ENCODE results near the gene DDIT4. TPM values are rescaled to one million over a fixed set of nuclear protein-coding genes. Genes with fewer than 3 reads are reported as not detected.

DDIT4 gene
- total and polyA plus RNA-seq, 2 of the 4 experiments (the other 2 are of a cell fraction) = 59.6 to 108 TPM

GRCh38 chr10:72318418-72319262 is 44.9 kb downstream of the DDIT4 start:
- 64% methylated on average over 4 of the region's 10 CpGs; no CpG with 5 or more reads in 1 of the 2 experiments for WGBS, 2 experiments (ENCODE audit: extremely low coverage in 2 of 2, insufficient read length in 1 of 2)
- H2AK9ac ChIP-seq (replicated peaks; ENCODE audit: low read depth, low read length, poor library complexity) = peak overlapping the region; percentile 83
- no peaks in the 10 kb centered on the region for H3K9me3 ChIP-seq (ENCODE audit: control insufficient read depth, insufficient read depth, low read length)
- H3K14ac ChIP-seq (replicated peaks; ENCODE audit: low read depth, low read length) = peak overlapping the region; percentile 97
- peak overlapping the region; percentile 92 for H4K5ac ChIP-seq (ENCODE audit: low read depth, low read length)
- CTCF ChIA-PET = interaction anchor here (0.5 kb wide), 1 partner anchor 151 kb away, joined by 3 read pairs; no protein-coding TSS in a partner anchor
- H4K8ac ChIP-seq (ENCODE audit: low read depth in 2 of 2, low read length in 2 of 2) = peak overlapping the region; percentile 86 to 97
- peak overlapping the region; percentile 96 for H2BK120ac ChIP-seq (ENCODE audit: low read depth, low read length)
- H3K4me2 ChIP-seq (ENCODE audit: low read depth, low read length) = peak overlapping the region; percentile 72
- H3K4me3 ChIP-seq (ENCODE audit: insufficient read depth, low read depth, low read length) = no peak overlapping the region
- ATAC-seq (ENCODE audit: low read depth) = no peak
- H3K27me3 ChIP-seq (ENCODE audit: control insufficient read depth, insufficient read depth, low read length) = no peaks in the 10 kb centered on the region
- no peak for DNase-seq
- H2AK5ac ChIP-seq (ENCODE audit: low read depth, low read length) = peak overlapping the region; percentile 86
- intact Hi-C loops (cut with micrococcal nuclease) = no loop called here
- peaks cover 20% of the 10 kb centered on the region for H3K9me1 ChIP-seq (ENCODE audit: insufficient read depth, low read length)
- peaks cover 0 to 22% of the 10 kb centered on the region in 2 experiments; a peak in 2 of 4 replicates for H3K79me1 ChIP-seq (ENCODE audit: low read depth in 1 of 2, low read length in 2 of 2)
- peak overlapping the region; percentile 90 for H3K23ac ChIP-seq (ENCODE audit: low read depth, low read length)
- peaks cover 41% of the 10 kb centered on the region for H3K4me1 ChIP-seq (ENCODE audit: control insufficient read depth, insufficient read depth, low read length)
- H4K91ac ChIP-seq (ENCODE audit: insufficient read depth, low read depth, low read length) = peak overlapping the region; percentile 90
- H3K4ac ChIP-seq (ENCODE audit: low read depth, low read length) = peak overlapping the region; percentile 99
- peak overlapping the region; percentile 95 for H2BK20ac ChIP-seq (ENCODE audit: low read depth, low read length)
- dilution Hi-C loops (cut with HindIII; ENCODE audit: low sequenced_read_pairs, unreplicated experiment) = no loop called here
- peak overlapping the region; percentile 80; the same call in 2 of the 3 replicates for H2BK15ac ChIP-seq (ENCODE audit: low read depth, low read length)
- peak overlapping the region; percentile 90 for H3K56ac ChIP-seq (ENCODE audit: extremely low read depth, insufficient read depth, low read length)
- H3K9ac ChIP-seq (ENCODE audit: low read depth, low read length) = peak overlapping the region; percentile 83
- POLR2A ChIA-PET (ENCODE audit: unreplicated experiment) = interaction anchor here (0.6 to 0.7 kb wide), 2 partner anchors 18 to 45 kb away, joined by 6 to 7 read pairs; partner anchors contain the start of gene DDIT4
- H3K18ac ChIP-seq (ENCODE audit: low read depth, low read length) = peak overlapping the region; percentile 92
- no peaks in the 10 kb centered on the region for H4K20me1 ChIP-seq (ENCODE audit: insufficient read depth, low read length)
- no peaks in the 10 kb centered on the region for H3K36me3 ChIP-seq (ENCODE audit: control insufficient read depth, insufficient read depth, low read length)
- H2BK5ac ChIP-seq (ENCODE audit: low read depth, low read length, poor library complexity, severe bottlenecking) = peak overlapping the region; percentile 98
- H3K27ac ChIP-seq (ENCODE audit: insufficient read depth, low read length) = peak overlapping the region; percentile 99
- BruUV-seq (replicated peaks) = no TSS peak
- in situ Hi-C loops (cut with MboI; ENCODE audit: low sequenced_read_pairs) = no loop called here
- peak overlapping the region; percentile 93 for H2AFZ ChIP-seq (replicated peaks; ENCODE audit: low read length, poor library complexity)
- TF ChIP-seq POLR2A (IDR thresholded peaks at IDR 0.05; ENCODE audit: low read depth, low read length) = no peak
- no peak for TF ChIP-seq CHD1 (IDR thresholded peaks at IDR 0.05; ENCODE audit: low read depth, low read length)
- TF ChIP-seq RFX5 (IDR thresholded peaks at IDR 0.05; ENCODE audit: low read depth, low read length) = no peak
- TF ChIP-seq RAD21 (IDR thresholded peaks at IDR 0.05; ENCODE audit: low read length) = no peak
- no peak for TF ChIP-seq SMC3 (IDR thresholded peaks at IDR 0.05; ENCODE audit: low read depth, low read length)
- no peak for TF ChIP-seq RCOR1 (IDR thresholded peaks at IDR 0.05; ENCODE audit: insufficient replicate concordance, low read length)
- TF ChIP-seq MXI1 (IDR thresholded peaks at IDR 0.05; ENCODE audit: borderline replicate concordance, low read depth, low read length) = no peak
- no peak for TF ChIP-seq ELK1 (IDR thresholded peaks at IDR 0.05; ENCODE audit: borderline replicate concordance, low read depth, low read length)
- no peak for TF ChIP-seq BHLHE40 (IDR thresholded peaks at IDR 0.05; ENCODE audit: low read depth, low read length)
- no peak for TF ChIP-seq USF2 (IDR thresholded peaks at IDR 0.05; ENCODE audit: low read depth, low read length)
- no peak for TF ChIP-seq FOS (IDR thresholded peaks at IDR 0.05; ENCODE audit: low read depth, low read length)
- no peak for TF ChIP-seq MAFK (IDR thresholded peaks at IDR 0.05; ENCODE audit: low read depth, low read length)
- no peak for TF ChIP-seq CEBPB (IDR thresholded peaks at IDR 0.05; ENCODE audit: low read depth, low read length)
- TF ChIP-seq, protein P1, sequence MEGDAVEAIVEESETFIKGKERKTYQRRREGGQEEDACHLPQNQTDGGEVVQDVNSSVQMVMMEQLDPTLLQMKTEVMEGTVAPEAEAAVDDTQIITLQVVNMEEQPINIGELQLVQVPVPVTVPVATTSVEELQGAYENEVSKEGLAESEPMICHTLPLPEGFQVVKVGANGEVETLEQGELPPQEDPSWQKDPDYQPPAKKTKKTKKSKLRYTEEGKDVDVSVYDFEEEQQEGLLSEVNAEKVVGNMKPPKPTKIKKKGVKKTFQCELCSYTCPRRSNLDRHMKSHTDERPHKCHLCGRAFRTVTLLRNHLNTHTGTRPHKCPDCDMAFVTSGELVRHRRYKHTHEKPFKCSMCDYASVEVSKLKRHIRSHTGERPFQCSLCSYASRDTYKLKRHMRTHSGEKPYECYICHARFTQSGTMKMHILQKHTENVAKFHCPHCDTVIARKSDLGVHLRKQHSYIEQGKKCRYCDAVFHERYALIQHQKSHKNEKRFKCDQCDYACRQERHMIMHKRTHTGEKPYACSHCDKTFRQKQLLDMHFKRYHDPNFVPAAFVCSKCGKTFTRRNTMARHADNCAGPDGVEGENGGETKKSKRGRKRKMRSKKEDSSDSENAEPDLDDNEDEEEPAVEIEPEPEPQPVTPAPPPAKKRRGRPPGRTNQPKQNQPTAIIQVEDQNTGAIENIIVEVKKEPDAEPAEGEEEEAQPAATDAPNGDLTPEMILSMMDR (conservative IDR thresholded peaks at IDR 0.05; ENCODE audit: low read depth, low read length) = no peak
